Stimulated activated memory B cell treated with anti-CD40 and anti-IgM and Interleukin-4, amounts not matched to agents 10 μg/mL and 1 μg/mL and 100 μg/mL, for 72 hours (primary cell): ENCODE results near the gene POTEB3.
"Not testable (repeated sequence)": the region's sequence is repeated elsewhere in the genome, so short reads cannot be mapped to it uniquely, and the experiment has no call there.

ENCODE experiments used
- ATAC-seq: fragments of 150-1000 bp; cut with Tn5 transposase; 2 replicates; pipeline ENCODE4 v1.10.0; 2021
- H3K27ac Mint-ChIP-seq: one replicate; pipeline ENCODE4 v1.8.0; 2022; ENCODE audit warnings: mild to moderate bottlenecking, mixed read lengths
- H3K27me3 Mint-ChIP-seq: one replicate; pipeline ENCODE4 v1.8.0; 2022; ENCODE audit warnings: mixed read lengths
- H3K36me3 Mint-ChIP-seq: one replicate; pipeline ENCODE4 v1.8.0; 2022; ENCODE audit warnings: mixed read lengths
- H3K4me1 Mint-ChIP-seq: one replicate; pipeline ENCODE4 v1.8.0; 2022; ENCODE audit warnings: mixed read lengths
- H3K4me3 Mint-ChIP-seq: one replicate; pipeline ENCODE4 v1.8.0; 2022; ENCODE audit warnings: mild to moderate bottlenecking, moderate library complexity, mixed read lengths
- H3K9me3 Mint-ChIP-seq: one replicate; pipeline ENCODE4 v1.8.0; 2022; ENCODE audit warnings: mixed read lengths

The POTEB3 gene

GRCh38 chr15:21440399-21440798 is at the start of gene POTEB3:
TSS of gene POTEB3 (minus strand) at chr15:21440499. CDS start at chr15:21440011, 488 bp downstream.
- not testable (repeated sequence) for H3K36me3 Mint-ChIP-seq, H3K27me3 Mint-ChIP-seq, H3K27ac Mint-ChIP-seq, H3K4me1 Mint-ChIP-seq, H3K9me3 Mint-ChIP-seq, H3K4me3 Mint-ChIP-seq, ATAC-seq

- not testable (repeated sequence) for H3K27ac Mint-ChIP-seq, H3K4me1 Mint-ChIP-seq, ATAC-seq, H3K36me3 Mint-ChIP-seq, H3K4me3 Mint-ChIP-seq, H3K9me3 Mint-ChIP-seq, H3K27me3 Mint-ChIP-seq
Observed at GRCh38 chr15:21453683-21454082, 13.4 kb upstream of the POTEB3 start.

GRCh38 chr15:21451920-21452563 is 11.7 kb upstream of the POTEB3 start:
- peak; percentile 16 for ATAC-seq
- H3K36me3 Mint-ChIP-seq, H3K27me3 Mint-ChIP-seq, H3K4me1 Mint-ChIP-seq, H3K4me3 Mint-ChIP-seq, H3K27ac Mint-ChIP-seq, H3K9me3 Mint-ChIP-seq: not testable (repeated sequence)

- not testable (repeated sequence) for H3K4me1 Mint-ChIP-seq
Observed at GRCh38 chr15:21451487-21451886, 11.2 kb upstream of the POTEB3 start.

GRCh38 chr15:21407366-21407765 is 32.9 kb downstream of the POTEB3 start:
- not testable (repeated sequence) for H3K4me3 Mint-ChIP-seq, H3K27ac Mint-ChIP-seq, H3K4me1 Mint-ChIP-seq, ATAC-seq, H3K36me3 Mint-ChIP-seq, H3K27me3 Mint-ChIP-seq, H3K9me3 Mint-ChIP-seq

More at GRCh38 chr15:21451487-21451886, 11.2 kb upstream of the POTEB3 start:
- not testable (repeated sequence) for H3K36me3 Mint-ChIP-seq, ATAC-seq, H3K27me3 Mint-ChIP-seq, H3K4me3 Mint-ChIP-seq, H3K9me3 Mint-ChIP-seq, H3K27ac Mint-ChIP-seq

GRCh38 chr15:21401531-21401930 is 38.8 kb downstream of the POTEB3 start:
- H3K27me3 Mint-ChIP-seq, H3K27ac Mint-ChIP-seq, H3K4me3 Mint-ChIP-seq, H3K4me1 Mint-ChIP-seq, ATAC-seq, H3K36me3 Mint-ChIP-seq, H3K9me3 Mint-ChIP-seq: not testable (repeated sequence)

GRCh38 chr15:21399111-21399510 is 41.2 kb downstream of the POTEB3 start:
- not testable (repeated sequence) for H3K9me3 Mint-ChIP-seq, ATAC-seq, H3K27ac Mint-ChIP-seq, H3K27me3 Mint-ChIP-seq, H3K4me1 Mint-ChIP-seq, H3K4me3 Mint-ChIP-seq, H3K36me3 Mint-ChIP-seq

GRCh38 chr15:21398511-21398910 is 41.8 kb downstream of the POTEB3 start:
- ATAC-seq, H3K27me3 Mint-ChIP-seq, H3K4me1 Mint-ChIP-seq, H3K9me3 Mint-ChIP-seq, H3K27ac Mint-ChIP-seq, H3K4me3 Mint-ChIP-seq, H3K36me3 Mint-ChIP-seq: not testable (repeated sequence)

- not testable (repeated sequence) for H3K27me3 Mint-ChIP-seq, H3K9me3 Mint-ChIP-seq, H3K27ac Mint-ChIP-seq, ATAC-seq, H3K36me3 Mint-ChIP-seq, H3K4me3 Mint-ChIP-seq, H3K4me1 Mint-ChIP-seq
Observed at GRCh38 chr15:21397656-21398055, 42.6 kb downstream of the POTEB3 start.

GRCh38 chr15:21397186-21397585 is 43.1 kb downstream of the POTEB3 start:
- not testable (repeated sequence) for H3K4me3 Mint-ChIP-seq, H3K9me3 Mint-ChIP-seq, H3K36me3 Mint-ChIP-seq, H3K27ac Mint-ChIP-seq, H3K4me1 Mint-ChIP-seq, ATAC-seq, H3K27me3 Mint-ChIP-seq

GRCh38 chr15:21385961-21386360 is 54.3 kb downstream of the POTEB3 start:
- ATAC-seq, H3K4me1 Mint-ChIP-seq, H3K27ac Mint-ChIP-seq, H3K27me3 Mint-ChIP-seq, H3K4me3 Mint-ChIP-seq, H3K36me3 Mint-ChIP-seq, H3K9me3 Mint-ChIP-seq: not testable (repeated sequence)

- not testable (repeated sequence) for H3K4me3 Mint-ChIP-seq, H3K36me3 Mint-ChIP-seq, H3K4me1 Mint-ChIP-seq, H3K27me3 Mint-ChIP-seq, H3K27ac Mint-ChIP-seq, H3K9me3 Mint-ChIP-seq, ATAC-seq
Observed at GRCh38 chr15:21383866-21384485, 56.3 kb downstream of the POTEB3 start.

- H3K27ac Mint-ChIP-seq, H3K4me1 Mint-ChIP-seq, H3K27me3 Mint-ChIP-seq, H3K9me3 Mint-ChIP-seq, H3K4me3 Mint-ChIP-seq, H3K36me3 Mint-ChIP-seq, ATAC-seq: not testable (repeated sequence)
Observed at GRCh38 chr15:21373682-21374081, 66.6 kb downstream of the POTEB3 start.

- not testable (repeated sequence) for H3K27ac Mint-ChIP-seq, H3K27me3 Mint-ChIP-seq, H3K36me3 Mint-ChIP-seq, H3K9me3 Mint-ChIP-seq, H3K4me1 Mint-ChIP-seq, H3K4me3 Mint-ChIP-seq, ATAC-seq
Observed at GRCh38 chr15:21369177-21369576, 71.1 kb downstream of the POTEB3 start.

- not testable (repeated sequence) for H3K9me3 Mint-ChIP-seq, ATAC-seq, H3K4me1 Mint-ChIP-seq, H3K27ac Mint-ChIP-seq, H3K27me3 Mint-ChIP-seq, H3K4me3 Mint-ChIP-seq, H3K36me3 Mint-ChIP-seq
Observed at GRCh38 chr15:21368625-21369024, 71.7 kb downstream of the POTEB3 start.
